BE2C (cell line): Measurements from ENCODE around the gene PSMA6.
A peak's percentile ranks its signal among the peaks of the same experiment; 100 is the strongest.

ENCODE experiments used
- DNase-seq: peaks from one replicate; pipeline ENCODE4 v3.0.0-alpha.2; 2020
- H3K27me3 ChIP-seq: fragments of 250-450 bp; sonication (Bioruptor Pico); 2 replicates; pipeline ENCODE4 v1.5.1; 2020; ENCODE audit warnings: mild to moderate bottlenecking
- H3K36me3 ChIP-seq: fragments of 250-450 bp; sonication (Bioruptor Pico); 2 replicates; pipeline ENCODE4 v1.5.1; 2020; ENCODE audit warnings: mild to moderate bottlenecking
- H3K4me1 ChIP-seq: fragments of 250-450 bp; sonication (Bioruptor Pico); 2 replicates; pipeline ENCODE4 v1.5.1; 2020
- H3K4me3 ChIP-seq: 2 replicates; pipeline ENCODE4 v1.5.1; 2011; ENCODE audit warnings: low read depth, low read length
- H3K9me3 ChIP-seq: fragments of 250-450 bp; sonication (Bioruptor Pico); 2 replicates; pipeline ENCODE4 v1.5.1; 2020
- TF ChIP-seq, protein P1 (sequence below): IDR thresholded peaks from 2 replicates; pipeline ENCODE4 v1.5.1; 2012; ENCODE audit warnings: mild to moderate bottlenecking, low read depth, low read length

The PSMA6 gene

GRCh38 chr14:35286003-35286600 lies 6.1 kb upstream of the PSMA6 start:
- Histone ChIP-seq H3K4me1 (no peaks in the 10 kb centered on the region), H3K9me3 (no peaks in the 10 kb centered on the region), H3K27me3 (no peaks in the 10 kb centered on the region), H3K4me3 (no peak overlapping the region), H3K36me3 (no peaks in the 10 kb centered on the region)
- DNase-seq, result no peak
- TF ChIP-seq, protein P1, sequence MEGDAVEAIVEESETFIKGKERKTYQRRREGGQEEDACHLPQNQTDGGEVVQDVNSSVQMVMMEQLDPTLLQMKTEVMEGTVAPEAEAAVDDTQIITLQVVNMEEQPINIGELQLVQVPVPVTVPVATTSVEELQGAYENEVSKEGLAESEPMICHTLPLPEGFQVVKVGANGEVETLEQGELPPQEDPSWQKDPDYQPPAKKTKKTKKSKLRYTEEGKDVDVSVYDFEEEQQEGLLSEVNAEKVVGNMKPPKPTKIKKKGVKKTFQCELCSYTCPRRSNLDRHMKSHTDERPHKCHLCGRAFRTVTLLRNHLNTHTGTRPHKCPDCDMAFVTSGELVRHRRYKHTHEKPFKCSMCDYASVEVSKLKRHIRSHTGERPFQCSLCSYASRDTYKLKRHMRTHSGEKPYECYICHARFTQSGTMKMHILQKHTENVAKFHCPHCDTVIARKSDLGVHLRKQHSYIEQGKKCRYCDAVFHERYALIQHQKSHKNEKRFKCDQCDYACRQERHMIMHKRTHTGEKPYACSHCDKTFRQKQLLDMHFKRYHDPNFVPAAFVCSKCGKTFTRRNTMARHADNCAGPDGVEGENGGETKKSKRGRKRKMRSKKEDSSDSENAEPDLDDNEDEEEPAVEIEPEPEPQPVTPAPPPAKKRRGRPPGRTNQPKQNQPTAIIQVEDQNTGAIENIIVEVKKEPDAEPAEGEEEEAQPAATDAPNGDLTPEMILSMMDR, result no peak

DNA sequence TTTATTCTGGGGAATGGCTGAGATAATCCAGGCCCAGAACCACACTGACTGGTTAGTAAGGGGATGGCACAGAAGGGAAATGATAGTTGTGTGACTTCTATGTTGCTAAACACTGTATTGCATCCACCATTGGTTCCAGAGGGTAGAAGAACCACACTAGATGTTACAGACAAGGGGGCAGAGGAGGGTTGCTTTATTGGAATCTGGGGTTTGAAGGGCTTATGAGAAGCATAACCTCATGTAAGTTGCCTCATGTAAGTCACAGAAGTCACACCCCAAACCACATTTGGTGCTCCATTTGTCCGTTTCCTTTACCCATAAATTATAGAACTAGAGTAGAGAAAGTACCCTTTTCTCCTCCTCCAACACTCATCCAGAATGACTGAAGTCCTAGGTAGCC lies 5.5 kb upstream of the PSMA6 start:
- DNase-seq, result no peak
- H3K4me3 ChIP-seq, result no peak overlapping the region

DNA sequence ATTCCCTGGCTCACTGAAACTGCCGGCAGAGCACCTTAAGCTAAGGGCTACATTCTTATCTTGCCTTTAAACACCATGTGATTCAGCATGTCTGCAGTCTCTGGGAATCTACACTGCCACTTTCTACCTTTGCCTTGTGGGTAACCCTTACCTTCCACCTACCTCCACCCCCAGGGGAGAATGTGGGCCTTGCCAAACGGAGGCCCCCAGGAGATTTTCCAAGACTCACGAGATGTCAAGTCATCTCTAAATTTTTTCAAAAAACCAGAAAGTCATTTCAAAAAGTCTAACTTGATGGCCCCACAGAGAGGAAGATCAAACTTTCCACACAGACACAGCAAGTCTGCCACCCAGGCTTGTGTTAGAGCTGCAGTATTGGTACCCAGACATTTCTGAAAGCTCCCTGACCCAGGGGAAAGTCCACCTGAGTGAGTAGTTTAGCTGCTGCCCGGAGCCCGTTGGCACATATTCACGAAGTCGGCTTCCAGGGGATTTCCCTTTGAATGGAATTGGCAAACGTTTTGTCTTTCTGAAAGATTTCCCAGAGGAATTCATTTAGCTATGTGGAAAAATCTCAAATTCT lies 4.7 kb upstream of the PSMA6 start:
- Histone ChIP-seq H3K4me3 (no peak overlapping the region), H3K27me3 (no peaks in the 10 kb centered on the region), H3K4me1 (no peaks in the 10 kb centered on the region), H3K36me3 (no peaks in the 10 kb centered on the region), H3K9me3 (no peaks in the 10 kb centered on the region)
- TF ChIP-seq, protein P1, result no peak
- DNase-seq, result no peak

More for the DNA sequence above, 5.5 kb upstream of the PSMA6 start:
- Histone ChIP-seq H3K4me1 (no peaks in the 10 kb centered on the region), H3K9me3 (no peaks in the 10 kb centered on the region), H3K36me3 (no peaks in the 10 kb centered on the region), H3K27me3 (no peaks in the 10 kb centered on the region)
- TF ChIP-seq, protein P1, result no peak

- H3K4me3 ChIP-seq, result no peak overlapping the region
- TF ChIP-seq, protein P1, result no peak
- no peaks in the 10 kb centered on the region for H3K9me3 ChIP-seq
- no peaks in the 10 kb centered on the region for H3K27me3 ChIP-seq
- peaks cover 6% of the 10 kb centered on the region for H3K36me3 ChIP-seq
- H3K4me1 ChIP-seq, result peaks cover 5% of the 10 kb centered on the region
- no peak for DNase-seq
Measured at GRCh38 chr14:35289623-35290022, 2.6 kb upstream of the PSMA6 start.

DNA sequence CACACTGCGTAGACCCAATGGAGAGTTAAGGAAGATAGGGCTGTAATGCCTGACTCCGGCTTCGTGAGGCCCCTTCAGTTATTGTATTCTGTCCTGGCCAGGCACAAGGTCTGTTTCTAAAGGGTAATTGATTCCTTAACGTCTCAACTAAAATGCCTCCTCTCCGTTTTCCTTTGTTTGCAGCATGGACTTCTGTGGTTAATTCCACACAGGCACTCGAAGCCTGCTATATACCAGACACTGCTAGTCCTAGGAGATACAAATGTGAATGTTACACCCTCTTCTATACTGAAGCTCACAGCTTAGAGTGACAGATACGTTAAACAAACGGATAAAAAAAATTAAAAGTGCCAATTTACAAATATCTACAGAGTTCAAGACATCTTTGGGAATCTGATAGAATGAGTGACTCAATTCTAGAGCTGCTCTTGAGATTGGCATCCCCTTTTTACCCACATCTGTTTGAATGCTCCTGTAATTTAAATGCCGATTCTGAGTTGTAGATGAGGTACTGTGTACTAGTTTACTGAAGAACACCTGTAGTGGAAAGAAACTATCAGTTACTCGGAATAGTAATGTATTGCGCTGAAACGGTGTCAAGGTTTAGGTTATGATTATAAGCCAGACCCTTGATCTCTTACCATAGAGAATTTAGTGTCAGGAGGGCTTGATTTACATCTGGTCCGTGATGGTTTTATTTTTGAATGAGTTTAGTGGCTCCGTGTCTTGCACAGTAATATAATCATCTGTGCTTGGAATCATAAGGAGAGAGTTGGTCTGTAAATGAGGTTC lies 784 bp downstream of the PSMA6 start:
- TF ChIP-seq, protein P1, result no peak
- Histone ChIP-seq H3K4me3 (peak overlapping the region; percentile 78), H3K4me1 (peaks cover 5% of the 10 kb centered on the region), H3K27me3 (no peaks in the 10 kb centered on the region), H3K36me3 (peaks cover 15% of the 10 kb centered on the region), H3K9me3 (no peaks in the 10 kb centered on the region)
- DNase-seq, result no peak

DNA sequence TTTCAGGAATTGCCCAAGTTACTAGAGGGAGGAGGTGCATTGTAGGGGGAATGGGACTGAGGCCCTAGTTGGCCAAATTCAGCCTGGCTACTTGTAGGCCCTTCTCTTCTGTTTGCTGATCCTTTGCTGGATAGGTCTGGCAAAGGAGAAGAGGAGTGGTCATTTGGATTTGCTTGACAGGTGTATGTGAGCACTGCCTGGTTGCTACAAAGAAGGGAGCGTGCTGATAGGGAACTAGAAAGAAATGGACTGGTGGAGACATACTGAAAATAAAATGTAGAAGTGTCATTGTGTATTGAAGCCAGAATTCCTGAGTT lies 3.6 kb downstream of the PSMA6 start:
- Histone ChIP-seq H3K4me1 (peaks cover 6% of the 10 kb centered on the region), H3K27me3 (no peaks in the 10 kb centered on the region), H3K36me3 (peaks cover 15% of the 10 kb centered on the region), H3K4me3 (no peak overlapping the region), H3K9me3 (no peaks in the 10 kb centered on the region)
- no peak for DNase-seq
- TF ChIP-seq, protein P1, result no peak
